Type B pancreatic cell (in vitro differentiated cells): ENCODE results near the gene FAM234B. TPM values are rescaled to one million over a fixed set of nuclear protein-coding genes. Genes with fewer than 3 reads are reported as not detected.

ENCODE experiments used
- DNase-seq: peaks from one replicate; pipeline ENCODE4 v3.0.0; 2021; ENCODE audit warnings: mixed read lengths; ENCODE audit not compliant: unreplicated experiment; ENCODE audit errors: extremely low spot score
- H3K27ac Mint-ChIP-seq: 2 replicates; pipeline ENCODE4 v1.8.0; 2021; ENCODE audit warnings: mild to moderate bottlenecking, mixed read lengths
- H3K27me3 Mint-ChIP-seq: 2 replicates; pipeline ENCODE4 v1.8.0; 2021; ENCODE audit warnings: mixed read lengths
- H3K36me3 Mint-ChIP-seq: 2 replicates; pipeline ENCODE4 v1.8.0; 2021; ENCODE audit warnings: mixed read lengths
- H3K4me1 Mint-ChIP-seq: one replicate; pipeline ENCODE4 v1.8.0; 2021; ENCODE audit warnings: mixed read lengths; ENCODE audit not compliant: unreplicated experiment
- H3K4me3 Mint-ChIP-seq: 2 replicates; pipeline ENCODE4 v1.8.0; 2021; ENCODE audit warnings: mild to moderate bottlenecking, mixed read lengths
- H3K9me3 Mint-ChIP-seq: 2 replicates; pipeline ENCODE4 v1.8.0; 2021; ENCODE audit warnings: mixed read lengths
- CTCF ChIP-seq: fragments of 200-600 bp; sonication (generic); conservative IDR thresholded peaks from 2 replicates; pipeline ENCODE4 v1.5.0; 2021; ENCODE audit warnings: antibody characterized with exemption, mild to moderate bottlenecking
- total RNA-seq: library from RNA; stranded (reverse); gene quantifications from 2 replicates; pipeline ENCODE4 v1.2.1, GENCODE V29; 2021; ENCODE audit warnings: low replicate concordance

Gene FAM234B
- total RNA-seq, 1 donor from 2014 or later: 11.9 TPM

- H3K9me3 Mint-ChIP-seq: no peaks in the 10 kb centered on the region
These were observed 4.7 kb upstream of the FAM234B start for GRCh38 chr12:13039328-13039956.

GRCh38 chr12:13041224-13041623, 3.0 kb upstream of the FAM234B start:
- Mint-ChIP-seq H3K27me3 (peaks cover 3% of the 10 kb centered on the region), H3K27ac (no peak overlapping the region), H3K4me3 (peak overlapping the region; percentile 1), H3K36me3 (no peaks in the 10 kb centered on the region), H3K9me3 (no peaks in the 10 kb centered on the region), H3K4me1 (peaks cover 5% of the 10 kb centered on the region)
- no peak for TF ChIP-seq CTCF
- no peak for DNase-seq

More at GRCh38 chr12:13039328-13039956, 4.7 kb upstream of the FAM234B start:
- no peak for TF ChIP-seq CTCF
- peaks cover 3% of the 10 kb centered on the region for H3K27me3 Mint-ChIP-seq
- no peak for DNase-seq
- peaks cover 5% of the 10 kb centered on the region for H3K4me1 Mint-ChIP-seq
- H3K4me3 Mint-ChIP-seq: no peak overlapping the region
- no peak overlapping the region for H3K27ac Mint-ChIP-seq
- H3K36me3 Mint-ChIP-seq: no peaks in the 10 kb centered on the region

GRCh38 chr12:13042666-13043230, 1.4 kb upstream of the FAM234B start:
- no peak for DNase-seq
- Mint-ChIP-seq H3K9me3 (no peaks in the 10 kb centered on the region), H3K27me3 (peaks cover 3% of the 10 kb centered on the region), H3K36me3 (no peaks in the 10 kb centered on the region), H3K4me3 (peak overlapping the region; percentile 89), H3K27ac (no peak overlapping the region), H3K4me1 (peaks cover 5% of the 10 kb centered on the region)
- TF ChIP-seq CTCF: no peak

- no peaks in the 10 kb centered on the region for H3K9me3 Mint-ChIP-seq
These were observed 722 bp downstream of the FAM234B start for GRCh38 chr12:13044906-13045299.

GRCh38 chr12:13045816-13046215, 1.6 kb downstream of the FAM234B start:
- H3K27ac Mint-ChIP-seq: no peak overlapping the region
- DNase-seq: no peak
- peaks cover 3% of the 10 kb centered on the region for H3K27me3 Mint-ChIP-seq
- no peaks in the 10 kb centered on the region for H3K4me1 Mint-ChIP-seq
- H3K36me3 Mint-ChIP-seq: peaks cover 11% of the 10 kb centered on the region
- peak overlapping the region; percentile 89 for H3K4me3 Mint-ChIP-seq
- TF ChIP-seq CTCF: no peak
- H3K9me3 Mint-ChIP-seq: no peaks in the 10 kb centered on the region

More at GRCh38 chr12:13044906-13045299, 722 bp downstream of the FAM234B start:
- TF ChIP-seq CTCF: no peak
- Mint-ChIP-seq H3K4me1 (peaks cover 1% of the 10 kb centered on the region), H3K27ac (peak overlapping the region; percentile 52), H3K4me3 (peak overlapping the region; percentile 89), H3K36me3 (peaks cover 11% of the 10 kb centered on the region), H3K27me3 (peaks cover 3% of the 10 kb centered on the region)
- DNase-seq: no peak
